ENCODE measurements around the gene ADAMTSL2.

Gene ADAMTSL2

GRCh38 chr9:133534346-133535291, at the start of gene ADAMTSL2:
Gene ADAMTSL2 (plus strand): TSS chr9:133534704. CDS start chr9:133536713, 2,009 bp downstream.
- DNase-seq (ENCODE audit: low read depth in 3 of 3, low spot score in 1 of 3), result peak; percentile 32 to 46 (median 36)

DNA sequence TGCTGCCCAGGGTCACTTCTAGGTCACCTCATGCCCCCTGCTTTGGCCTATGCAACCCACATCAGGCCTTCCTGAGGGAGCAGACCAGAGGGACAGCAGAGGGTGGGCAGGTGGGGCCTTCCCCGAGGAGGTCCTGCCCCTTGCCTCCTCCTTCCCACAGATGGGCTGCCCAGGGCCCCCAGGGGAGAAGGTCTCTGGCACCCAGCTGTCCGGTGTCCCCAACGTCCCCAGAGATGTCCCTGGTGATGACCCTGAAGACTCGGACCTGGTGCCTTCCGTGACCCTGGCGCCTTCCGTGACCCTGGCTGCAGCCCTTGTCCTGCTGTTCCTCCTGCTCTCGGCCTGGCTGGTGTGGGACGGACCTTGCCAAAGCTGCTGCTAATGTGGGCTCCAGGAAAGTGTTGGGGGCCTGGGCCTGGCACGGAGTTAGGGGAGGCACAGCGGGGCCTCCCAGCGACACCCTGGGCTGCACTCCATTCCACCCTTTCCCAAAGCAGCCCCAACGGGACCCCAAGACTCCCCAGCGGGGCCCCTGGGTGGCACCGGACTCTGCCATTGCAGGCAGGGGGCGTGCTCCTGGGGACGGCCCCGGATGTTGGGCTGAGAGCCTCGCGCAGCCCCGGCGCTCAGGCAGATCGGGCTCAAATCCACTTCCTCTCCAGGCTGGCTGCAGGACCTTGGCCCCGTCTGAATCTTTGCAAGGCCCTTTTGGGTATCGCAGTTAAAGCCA, 48.8 kb upstream of the ADAMTSL2 start:
- no peak for DNase-seq (ENCODE audit: low read depth in 3 of 3, low spot score in 1 of 3)

- no peak for DNase-seq (ENCODE audit: low read depth in 3 of 3, low spot score in 1 of 3)
These were observed 47.2 kb upstream of the ADAMTSL2 start for GRCh38 chr9:133487331-133487725.

- DNase-seq (ENCODE audit: low read depth in 3 of 3, low spot score in 1 of 3), result no peak
These were observed 45.7 kb upstream of the ADAMTSL2 start for GRCh38 chr9:133488686-133489252.

DNA sequence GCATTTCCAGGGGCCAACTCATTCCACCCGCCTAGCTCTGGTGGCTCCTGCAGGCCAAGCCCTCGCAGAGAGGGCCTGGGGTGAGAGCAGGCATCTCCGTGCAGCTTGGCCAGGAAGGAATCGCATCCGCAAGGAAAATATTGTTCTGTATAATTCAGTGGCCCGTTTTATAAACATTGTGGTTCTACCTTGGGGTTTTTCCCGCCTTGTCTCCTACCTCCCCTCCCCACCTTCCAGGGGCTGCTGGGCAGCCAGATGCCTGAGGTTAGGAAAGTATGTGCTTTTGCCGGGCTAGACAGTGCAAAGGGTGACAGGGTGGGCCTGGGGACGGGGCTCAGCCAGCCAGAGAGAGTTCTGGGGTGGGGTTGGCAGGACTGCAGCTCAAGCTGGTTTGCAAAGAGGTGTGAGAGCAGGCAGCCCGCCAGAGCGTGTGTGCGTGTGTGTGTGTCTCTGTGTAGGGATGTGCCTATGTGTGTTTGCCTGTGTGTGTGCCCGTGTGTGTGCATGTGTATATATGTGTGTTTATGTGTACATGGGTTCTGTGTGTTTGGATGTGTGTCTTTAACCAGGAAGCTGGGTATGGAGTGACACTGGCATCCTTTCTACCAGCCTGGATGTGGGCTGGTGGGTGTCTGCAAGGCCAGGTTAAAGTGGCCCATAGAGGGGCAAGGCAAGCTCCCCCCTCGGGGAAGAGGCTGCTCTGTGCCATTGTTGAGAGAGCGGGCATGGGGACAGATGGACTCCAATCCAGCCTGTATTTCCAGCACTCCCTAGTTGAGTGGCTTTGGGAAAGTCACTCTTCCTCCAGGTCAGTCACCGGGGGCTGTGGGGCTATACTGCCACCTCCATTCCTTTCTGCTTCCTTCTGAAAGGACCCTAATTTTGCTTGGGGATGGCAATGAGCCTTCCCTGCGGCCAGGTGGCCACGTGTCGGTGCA, 45.0 kb upstream of the ADAMTSL2 start:
- DNase-seq (ENCODE audit: low read depth in 3 of 3, low spot score in 1 of 3), result no peak

DNA sequence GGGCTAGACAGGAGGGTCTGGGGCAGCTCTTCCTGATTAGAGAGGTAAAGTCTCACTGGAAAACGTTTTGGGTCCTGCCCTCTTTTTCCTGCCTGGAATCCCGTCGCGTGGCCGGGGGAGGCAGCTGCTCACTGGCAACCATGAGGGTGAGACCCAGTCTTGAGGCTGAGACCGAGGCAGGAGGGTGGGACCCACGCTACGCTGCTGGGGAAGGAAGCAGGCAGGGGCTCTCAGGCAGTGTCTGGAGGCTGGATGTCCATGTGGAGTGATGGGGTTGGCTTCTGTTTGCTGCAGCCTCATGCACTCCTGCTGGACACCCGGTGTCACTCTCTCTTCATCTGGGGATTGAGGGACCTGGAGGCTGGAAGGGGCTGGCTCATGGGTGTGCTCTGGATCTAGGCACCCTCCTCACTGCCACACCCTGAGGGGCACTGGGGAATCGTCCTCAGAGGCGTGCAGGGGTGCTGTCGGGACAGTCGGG, 44.3 kb upstream of the ADAMTSL2 start:
- no peak for DNase-seq (ENCODE audit: low read depth in 3 of 3, low spot score in 1 of 3)

DNA sequence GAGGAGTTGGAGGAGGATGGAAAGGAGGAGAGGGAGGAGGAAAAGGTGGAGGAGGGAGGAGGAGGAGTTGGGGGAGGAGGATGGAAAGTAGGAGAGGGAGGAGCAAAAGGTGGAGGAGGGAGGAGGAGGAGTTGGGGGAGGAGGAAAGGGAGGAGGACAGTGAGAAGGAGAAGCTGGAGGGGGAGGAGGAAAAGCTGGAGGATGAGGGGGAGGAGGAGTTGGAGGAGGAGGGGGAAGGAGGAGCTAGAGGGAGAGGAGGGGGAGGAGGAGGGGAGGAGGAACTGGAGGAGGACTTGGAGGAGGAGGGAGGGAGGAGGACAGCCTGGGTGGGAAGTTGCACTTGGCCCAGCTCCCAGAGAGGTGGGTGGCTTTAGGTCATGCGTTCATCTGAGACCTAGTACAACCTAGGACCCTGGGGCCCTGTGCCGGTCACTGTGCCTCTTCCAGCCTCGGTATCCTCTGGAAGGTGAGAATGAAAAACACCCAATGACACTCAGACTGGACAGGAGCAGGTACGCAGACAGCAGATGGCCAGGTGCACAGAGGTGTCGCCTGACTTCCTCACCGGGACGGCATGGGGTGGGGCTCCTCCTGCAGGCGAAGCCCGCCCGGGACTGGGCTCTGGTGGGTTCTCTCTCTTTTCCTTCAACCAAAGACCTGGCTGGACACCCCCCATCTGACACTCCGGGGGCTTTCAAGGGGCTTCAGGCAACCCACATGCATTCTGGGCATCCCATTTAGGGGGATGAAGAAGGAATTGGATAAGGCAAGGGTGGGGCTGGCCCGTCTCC, 43.4 kb upstream of the ADAMTSL2 start:
- DNase-seq (ENCODE audit: low read depth in 3 of 3, low spot score in 1 of 3), result no peak

DNA sequence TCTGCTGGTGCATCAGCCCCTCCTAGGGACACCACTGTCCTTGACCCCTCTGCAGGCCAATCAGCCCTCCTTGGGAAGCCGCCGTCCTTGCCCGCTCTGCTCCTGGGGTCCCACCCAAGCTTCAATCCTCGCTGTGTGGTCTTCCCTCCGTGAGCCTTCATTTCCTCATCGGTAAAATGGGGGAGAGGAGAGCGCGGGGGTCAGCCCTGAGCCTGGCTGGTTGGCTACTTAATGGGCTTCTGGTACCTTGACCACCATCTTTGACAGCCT, 42.9 kb upstream of the ADAMTSL2 start:
- DNase-seq (ENCODE audit: low read depth in 3 of 3, low spot score in 1 of 3), result no peak

GRCh38 chr9:133492061-133493021, 42.2 kb upstream of the ADAMTSL2 start:
- DNase-seq (ENCODE audit: low read depth in 3 of 3, low spot score in 1 of 3), result no peak

GRCh38 chr9:133493428-133493827, 41.1 kb upstream of the ADAMTSL2 start:
- DNase-seq (ENCODE audit: low read depth in 3 of 3, low spot score in 1 of 3), result no peak

GRCh38 chr9:133493845-133494540, 40.5 kb upstream of the ADAMTSL2 start:
- DNase-seq (ENCODE audit: low read depth in 3 of 3, low spot score in 1 of 3), result no peak

DNA sequence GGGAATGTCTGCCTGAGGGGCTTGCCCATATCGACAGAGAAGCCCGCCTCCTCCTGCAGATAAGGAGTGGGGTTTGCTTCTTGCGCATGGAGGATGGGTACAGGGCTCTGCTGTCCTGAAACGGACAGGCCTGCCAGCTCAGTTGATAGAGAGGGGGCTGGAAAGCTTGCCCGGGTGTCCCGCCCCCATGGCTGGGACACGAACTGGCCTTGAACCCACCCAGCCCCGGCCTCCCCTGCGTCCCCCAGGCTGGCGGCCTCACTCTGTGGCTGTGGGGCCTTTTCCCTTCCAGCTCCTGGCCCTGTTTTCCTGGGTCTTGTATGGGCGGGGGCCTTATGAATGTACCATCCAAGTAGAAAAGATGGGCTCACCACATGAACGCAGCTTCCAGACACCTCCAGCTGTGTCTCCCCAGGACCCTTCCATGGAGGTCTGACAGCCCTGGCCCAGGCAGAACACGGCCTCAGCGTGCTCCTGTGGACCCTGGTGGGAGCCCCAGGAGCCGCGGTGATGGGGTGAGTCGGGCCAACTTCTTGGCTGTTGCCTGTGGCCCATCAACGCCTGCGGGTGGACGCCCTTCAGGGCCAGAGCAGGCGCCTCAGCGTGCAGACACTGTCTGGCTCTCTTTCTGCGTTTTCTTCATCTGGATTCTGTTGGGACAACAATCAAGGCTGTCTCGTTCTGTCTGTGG, 39.7 kb upstream of the ADAMTSL2 start:
- DNase-seq (ENCODE audit: low read depth in 3 of 3, low spot score in 1 of 3), result no peak

GRCh38 chr9:133495327-133496293, 38.9 kb upstream of the ADAMTSL2 start:
- DNase-seq (ENCODE audit: low read depth in 3 of 3, low spot score in 1 of 3), result no peak

DNA sequence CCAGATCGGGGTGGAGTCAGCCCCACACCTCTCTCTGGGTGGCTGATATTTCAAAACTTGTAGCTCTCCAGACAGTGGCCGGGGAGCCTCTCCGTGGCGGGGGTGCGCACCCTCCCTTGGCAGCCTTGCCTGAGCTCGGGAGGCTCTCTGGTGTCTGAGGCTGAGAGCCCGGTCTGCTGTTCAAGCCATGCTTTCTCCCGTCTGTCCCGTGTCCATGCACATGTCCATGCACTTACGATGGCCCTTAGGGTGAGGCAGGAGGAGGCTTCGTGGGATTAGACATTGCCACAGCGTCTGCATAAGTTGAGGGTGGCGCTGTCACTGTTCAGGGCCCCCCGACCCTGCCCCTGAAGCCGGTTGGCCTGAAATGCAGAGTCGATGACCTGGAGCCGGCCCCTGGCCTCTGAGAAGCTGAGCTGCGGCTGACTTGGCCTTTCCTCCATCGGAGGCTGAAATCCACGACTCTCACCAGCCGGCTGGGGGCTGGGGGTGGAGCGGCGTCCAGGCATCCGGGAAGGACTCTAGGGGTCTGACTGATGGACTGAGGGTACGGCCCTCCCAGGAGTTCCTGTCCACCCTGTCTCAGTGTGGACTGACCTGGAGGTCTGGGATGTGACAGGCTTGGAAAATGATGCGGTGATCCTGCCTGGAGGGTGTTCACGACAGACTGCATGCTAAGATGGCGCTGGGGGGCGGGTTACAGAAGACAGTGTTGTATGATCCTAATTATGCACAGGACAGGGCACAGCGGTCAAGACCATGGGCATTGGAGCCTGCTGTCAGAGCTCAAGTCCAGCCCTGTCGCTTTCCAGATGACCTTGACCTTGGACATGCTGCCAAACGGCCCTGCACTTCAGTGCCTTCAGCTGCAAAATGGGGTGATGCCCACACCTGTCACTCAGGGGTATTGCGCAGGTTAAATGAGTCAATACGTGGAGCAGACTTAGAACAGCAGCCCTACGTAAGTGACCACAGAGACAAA, 37.4 kb upstream of the ADAMTSL2 start:
- DNase-seq (ENCODE audit: low read depth in 3 of 3, low spot score in 1 of 3), result no peak

DNA sequence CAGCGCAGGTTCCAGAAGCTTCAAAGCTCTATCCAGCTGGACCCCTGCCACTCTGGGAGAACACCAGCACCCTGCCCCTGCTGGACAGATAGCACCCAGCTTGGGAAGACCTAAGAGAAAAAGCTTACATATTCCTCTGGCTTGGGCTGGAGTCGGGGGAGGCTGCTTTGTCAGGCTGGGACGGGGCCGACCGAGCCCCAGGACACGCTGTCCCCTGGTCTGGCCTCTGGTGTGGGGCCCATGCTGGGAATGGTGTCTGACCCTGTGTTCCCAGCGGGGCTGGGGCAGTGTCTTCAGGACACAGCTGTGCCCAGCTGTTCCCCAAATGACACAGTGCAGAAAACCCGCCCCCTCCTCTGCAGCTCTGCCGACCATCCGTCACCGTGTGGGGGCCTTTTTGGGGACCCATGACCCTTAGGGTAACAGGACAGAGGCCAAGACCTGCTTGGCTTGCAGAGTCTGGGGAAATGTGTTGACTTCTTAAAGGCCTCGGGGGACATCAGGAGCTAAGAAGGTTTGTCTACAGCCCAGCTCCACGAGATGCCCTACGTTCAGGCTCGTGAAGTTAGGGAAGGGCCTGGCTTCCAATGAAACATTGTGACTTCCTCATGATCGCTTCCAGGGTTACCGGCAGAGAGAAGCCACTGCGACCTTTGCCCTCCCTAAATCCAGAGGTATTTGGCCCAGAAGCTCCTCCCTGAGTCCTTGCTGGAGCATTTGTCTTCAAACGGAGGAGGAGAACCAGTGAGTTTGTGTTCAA, 35.2 kb upstream of the ADAMTSL2 start:
- DNase-seq (ENCODE audit: low read depth in 3 of 3, low spot score in 1 of 3), result no peak
